Ovary (tissue), 9 donors: ENCODE results near the gene ZFAND2A. TPM values are rescaled to one million over a fixed set of nuclear protein-coding genes. Genes with fewer than 3 reads are reported as not detected.

Experiments
- DNase-seq, 5 donors: peaks; one replicate each; pipeline ENCODE4 v3.0.0-alpha.2; 2019 to 2020
- H3K27ac ChIP-seq, 2 donors: fragments of 200-600 bp; one replicate each; pipeline versions ENCODE4 v1.5.1 to v1.8.0; 2019 to 2022
- H3K27me3 ChIP-seq: fragments of 200-600 bp; one replicate; pipeline ENCODE4 v1.8.0; 2022
- H3K36me3 ChIP-seq: fragments of 200-600 bp; sonication (generic); one replicate; pipeline ENCODE4 v1.5.1; 2019
- H3K4me1 ChIP-seq: one replicate; pipeline ENCODE4 v1.8.1; 2013; ENCODE audit warnings: mild to moderate bottlenecking, moderate library complexity; ENCODE audit not compliant: insufficient read depth
- H3K4me3 ChIP-seq: fragments of 200-600 bp; sonication (generic); one replicate; pipeline ENCODE4 v1.5.1; 2017
- H3K9me3 ChIP-seq, 2 donors: fragments of 200-600 bp in 1 of 2; sonication (generic) in 1 of 2; one replicate each; pipeline versions ENCODE4 v1.5.1 to v1.8.1; 2013 to 2019; ENCODE audit warnings: mild to moderate bottlenecking in 1 of 2, moderate library complexity in 1 of 2
- EP300 ChIP-seq: sonication (generic); formaldehyde crosslinking; IDR thresholded peaks from one replicate; pipeline ENCODE4 v1.6.1; 2017; ENCODE audit warnings: antibody characterized with exemption
- POLR2A ChIP-seq: fragments of 450-650 bp; IDR thresholded peaks from one replicate; pipeline ENCODE4 v1.6.1; 2017; ENCODE audit warnings: antibody characterized with exemption, mild to moderate bottlenecking, moderate library complexity
- WGBS, 3 donors: extraction: QIAGEN DNeasy Blood & Tissue Kit in 1 of 3; methylation state at CpG; one replicate each; pipeline versions ENCODE4 v1.1.5 to v1.1.7; 2013 to 2017; 5-methylcytosine and 5-hydroxymethylcytosine counted together
- intact Hi-C, 4 donors: fragments of 100-400 bp; cut with DNase I; formaldehyde crosslinking; loops; one replicate each; pipeline versions ENCODE4 v1.11.0 to v1.15.1; 2022 to 2023
- polyA plus RNA-seq, 2 donors: library from polyadenylated mRNA; stranded (reverse); fragments of 200-250 nt in 1 of 2; fragments of 350-450 nt in 1 of 2; fragmentation: Illumina TruSeq in 1 of 2; extraction: RNeasy Lipid Tissue Mini Kit (QIAGEN cat#74804) in 1 of 2; gene quantifications; one replicate each; pipeline ENCODE4 v1.2.3, GENCODE V29; 2013 to 2014
- total RNA-seq, 7 donors: library from RNA; depleted of rRNA in 2 of 7; stranded (reverse); fragments of >200 nt in 2 of 7; fragmentation: NEBNext Ultra II Directional in 3 of 7; extraction: Animal tissue kit (Norgen Biotek cat#: 25700) in 3 of 7; gene quantifications; one replicate each; pipeline versions ENCODE4 v1.1.0 to v1.2.4, GENCODE V29; 2016 to 2023
- TF ChIP-seq, protein P1 (sequence below), 3 donors: fragments of 450-650 bp in 2 of 3; fragments of 200-600 bp in 1 of 3; IDR thresholded peaks; one replicate each; pipeline versions ENCODE4 v1.5.1 to v1.8.0; 2016 to 2022; ENCODE audit warnings: antibody characterized with exemption in 3 of 3, mild to moderate bottlenecking in 1 of 3
- donor health status: DM: no; HTN: no; CAD: no; lungs with moderate emphysema.
- donor health status: DM: no; HTN: no; CAD: no.
- donor health status: Bipolar disorder and iron deficiency.
- donor health status: DM: yes; HTN: yes; CAD: no.
- donor health status: DM: no; HTN: no; CAD: no.
- donor health status: DM: yes; HTN: yes; CAD: no.

ZFAND2A gene
- total and polyA plus RNA-seq, 9 donors, result 8.1 to 34.9 (median 18.2) TPM

DNA sequence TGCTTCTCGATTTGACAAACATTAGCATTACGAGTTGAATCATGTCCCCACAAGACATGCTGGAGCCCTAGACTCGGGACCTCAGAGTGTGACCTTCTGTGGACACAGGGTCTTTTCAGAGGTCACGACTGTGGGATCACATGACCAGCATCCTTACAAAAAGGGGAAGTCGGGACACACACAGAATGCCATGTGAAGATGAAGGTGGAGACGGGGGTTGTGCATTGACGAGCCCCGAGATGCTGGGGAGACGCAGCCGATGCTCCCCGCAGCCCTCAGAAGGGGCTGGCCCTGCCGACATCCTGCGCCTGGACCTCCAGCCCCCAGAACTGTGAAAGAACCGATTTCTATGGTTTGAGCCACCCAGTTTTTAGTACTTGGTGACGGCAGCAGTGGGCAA lies 7.5 kb downstream of the ZFAND2A start:
- intact Hi-C loops, result loop anchor here in 1 of 4 donors (10.0 kb wide), 1 partner anchor 168 kb away; the partner anchor contains the start of gene CYP2W1
- H3K36me3 ChIP-seq, result no peaks in the 10 kb centered on the region
- peak in 1 of 5 donors; percentile 19 for DNase-seq
- H3K4me3 ChIP-seq, result no peak overlapping the region
- 89 to 92% (median 90%) methylated on average over 15 of the region's 15 CpGs for WGBS, 3 donors
- no peak overlapping the region for H3K27ac ChIP-seq
- H3K4me1 ChIP-seq, result no peaks in the 10 kb centered on the region
- H3K27me3 ChIP-seq, result no peaks in the 10 kb centered on the region
- H3K9me3 ChIP-seq, result no peaks in the 10 kb centered on the region
- TF ChIP-seq, protein P1, sequence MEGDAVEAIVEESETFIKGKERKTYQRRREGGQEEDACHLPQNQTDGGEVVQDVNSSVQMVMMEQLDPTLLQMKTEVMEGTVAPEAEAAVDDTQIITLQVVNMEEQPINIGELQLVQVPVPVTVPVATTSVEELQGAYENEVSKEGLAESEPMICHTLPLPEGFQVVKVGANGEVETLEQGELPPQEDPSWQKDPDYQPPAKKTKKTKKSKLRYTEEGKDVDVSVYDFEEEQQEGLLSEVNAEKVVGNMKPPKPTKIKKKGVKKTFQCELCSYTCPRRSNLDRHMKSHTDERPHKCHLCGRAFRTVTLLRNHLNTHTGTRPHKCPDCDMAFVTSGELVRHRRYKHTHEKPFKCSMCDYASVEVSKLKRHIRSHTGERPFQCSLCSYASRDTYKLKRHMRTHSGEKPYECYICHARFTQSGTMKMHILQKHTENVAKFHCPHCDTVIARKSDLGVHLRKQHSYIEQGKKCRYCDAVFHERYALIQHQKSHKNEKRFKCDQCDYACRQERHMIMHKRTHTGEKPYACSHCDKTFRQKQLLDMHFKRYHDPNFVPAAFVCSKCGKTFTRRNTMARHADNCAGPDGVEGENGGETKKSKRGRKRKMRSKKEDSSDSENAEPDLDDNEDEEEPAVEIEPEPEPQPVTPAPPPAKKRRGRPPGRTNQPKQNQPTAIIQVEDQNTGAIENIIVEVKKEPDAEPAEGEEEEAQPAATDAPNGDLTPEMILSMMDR (IDR thresholded peaks at IDR 0.05), result no peak
- TF ChIP-seq EP300 (no peak), POLR2A (no peak)

DNA sequence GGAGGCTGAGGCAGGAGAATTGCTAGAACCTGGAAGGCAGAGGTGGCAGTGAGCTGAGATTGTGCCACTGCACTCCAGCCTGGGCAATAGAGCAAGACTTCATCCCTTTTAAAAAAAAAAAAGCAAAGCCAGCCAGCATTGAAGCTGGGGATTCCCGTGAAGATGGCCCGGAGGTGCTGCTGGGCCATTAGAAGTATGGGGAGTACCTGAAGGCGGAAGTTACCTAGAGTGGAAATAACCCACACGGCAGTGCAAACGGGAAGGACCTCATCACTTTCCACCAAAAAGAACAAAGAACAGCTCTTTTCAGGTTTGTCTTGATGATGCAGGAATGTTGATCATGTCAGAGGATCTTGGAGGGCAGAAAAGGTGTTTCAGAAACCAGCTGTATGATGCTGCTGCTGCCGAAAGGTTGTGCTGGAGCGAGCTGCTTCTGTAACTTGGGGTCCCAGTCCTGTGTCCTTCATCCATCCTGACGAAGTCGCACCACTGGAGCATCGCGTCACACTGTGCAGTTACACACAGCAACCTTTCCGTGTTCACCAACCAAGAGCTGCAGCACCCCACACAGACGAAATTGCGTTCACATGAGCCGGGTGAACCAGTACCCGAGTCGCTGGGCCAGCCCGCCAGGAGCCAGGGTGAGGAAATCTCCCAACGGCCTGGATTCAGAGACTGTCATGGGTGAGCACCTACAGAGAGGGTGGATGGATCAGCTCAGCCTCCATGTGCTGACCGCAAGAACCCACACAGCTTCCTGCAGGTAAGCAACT lies 8.2 kb downstream of the ZFAND2A start:
- WGBS, 3 donors, result 84 to 91% (median 88%) methylated on average over 16 to 20 of the region's 20 CpGs
- peak in 1 of 5 donors; percentile 27 for DNase-seq
- Histone ChIP-seq H3K4me3 (no peak overlapping the region), H3K9me3 (no peaks in the 10 kb centered on the region), H3K27ac (no peak overlapping the region), H3K27me3 (no peaks in the 10 kb centered on the region), H3K4me1 (no peaks in the 10 kb centered on the region), H3K36me3 (no peaks in the 10 kb centered on the region)
- TF ChIP-seq, protein P1 (IDR thresholded peaks at IDR 0.05), result no peak
- TF ChIP-seq EP300, result no peak
- TF ChIP-seq POLR2A, result no peak
- intact Hi-C loops, result loop anchor here in 1 of 4 donors (10.0 kb wide), 1 partner anchor 167 kb away; the partner anchor contains the start of gene CYP2W1

DNA sequence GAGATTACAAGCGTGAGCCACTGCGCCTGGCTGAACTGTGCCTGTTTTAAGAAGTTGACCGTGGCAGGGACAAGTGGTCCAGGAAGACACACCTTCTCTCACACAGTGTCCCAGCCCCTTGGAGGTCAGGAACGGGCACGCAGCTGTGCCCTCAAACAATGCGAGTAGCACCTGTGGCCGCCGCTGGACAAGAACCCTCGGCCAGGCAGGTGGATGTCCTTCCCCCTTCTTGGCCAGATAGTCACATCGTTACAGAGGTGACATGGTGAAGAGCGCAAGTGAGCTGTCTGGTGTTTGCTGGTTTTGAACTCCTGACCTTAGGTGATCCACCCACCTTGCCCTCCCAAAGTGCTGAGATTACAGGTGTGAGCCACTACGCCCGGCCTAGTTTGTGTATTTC lies 8.8 kb downstream of the ZFAND2A start:
- 85 to 91% (median 90%) methylated on average over 13 of the region's 13 CpGs for WGBS, 3 donors
- intact Hi-C loops, result loop anchor here in 1 of 4 donors (10.0 kb wide), 1 partner anchor 166 kb away; the partner anchor contains the start of gene CYP2W1
- H3K4me3 ChIP-seq, result no peak overlapping the region
- H3K36me3 ChIP-seq, result no peaks in the 10 kb centered on the region
- H3K27me3 ChIP-seq, result no peaks in the 10 kb centered on the region
- TF ChIP-seq POLR2A, result no peak
- TF ChIP-seq, protein P1 (IDR thresholded peaks at IDR 0.05), result no peak
- TF ChIP-seq EP300, result no peak
- H3K9me3 ChIP-seq, result no peaks in the 10 kb centered on the region
- DNase-seq, result peak in 1 of 5 donors; percentile 24
- H3K27ac ChIP-seq, result no peak overlapping the region
- H3K4me1 ChIP-seq, result no peaks in the 10 kb centered on the region

DNA sequence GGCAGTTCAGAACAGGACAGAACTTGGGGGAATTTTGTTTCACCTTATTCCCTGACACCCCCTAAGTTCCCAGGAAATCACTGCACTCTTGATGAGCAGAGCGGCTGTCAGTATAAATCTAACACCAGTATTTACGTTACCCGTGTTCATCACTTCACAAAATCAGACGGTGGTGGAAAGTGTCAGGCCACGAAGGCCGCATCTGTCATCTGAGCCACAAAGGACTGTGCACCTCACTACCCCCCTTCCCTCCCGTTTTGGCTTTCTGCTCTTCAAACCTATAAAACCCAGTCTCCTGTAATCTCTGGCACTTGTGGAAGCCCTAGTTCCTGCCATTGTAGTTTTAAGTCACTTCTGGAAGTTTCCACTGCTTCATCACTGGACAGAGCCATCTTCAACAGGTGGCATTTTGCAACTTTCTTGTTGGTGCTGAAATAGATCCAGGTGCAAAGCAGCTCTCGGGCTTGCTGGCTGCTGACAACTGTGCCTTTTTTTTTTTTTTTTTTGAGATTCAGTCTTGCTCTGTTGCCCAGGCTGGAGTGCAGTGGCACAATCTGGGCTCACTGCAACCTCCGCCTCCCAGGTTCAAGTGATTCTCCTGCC lies 9.5 kb downstream of the ZFAND2A start:
- intact Hi-C loops, result loop anchor here in 1 of 4 donors (10.0 kb wide), 1 partner anchor 166 kb away; the partner anchor contains the start of gene CYP2W1
- TF ChIP-seq POLR2A (no peak), EP300 (no peak)
- TF ChIP-seq, protein P1 (IDR thresholded peaks at IDR 0.05), result no peak
- no peak overlapping the region for H3K4me3 ChIP-seq
- H3K36me3 ChIP-seq, result no peaks in the 10 kb centered on the region
- H3K4me1 ChIP-seq, result no peaks in the 10 kb centered on the region
- DNase-seq, result peak in 1 of 5 donors; percentile 1
- H3K9me3 ChIP-seq, result no peaks in the 10 kb centered on the region
- H3K27me3 ChIP-seq, result no peaks in the 10 kb centered on the region
- 77 to 83% (median 77%) methylated on average over 9 of the region's 9 CpGs for WGBS, 3 donors
- H3K27ac ChIP-seq, result no peak overlapping the region
